T-cell (primary cell): ENCODE measurements around the gene STXBP3. TPM values are rescaled to one million over a fixed set of nuclear protein-coding genes. Genes with fewer than 3 reads are reported as not detected.

ENCODE experiments used
- ATAC-seq, 4 experiments: fragments of 200-7000 bp in 3 of 4; fragments of 150-1000 bp in 1 of 4; cut with Tn5 transposase; replicated peaks in 1 of 4; 1 replicate in 3 of 4; 2 replicates in 1 of 4; pipeline ENCODE4 v1.10.0; 2021; ENCODE audit warnings: moderate library complexity in 3 of 4, mild to moderate bottlenecking in 2 of 4, moderate number of reproducible peaks in 1 of 4
- CTCF ChIA-PET, 2 donors: fragments of 300-600 bp; sonication (Branson Sonifier 250); formaldehyde crosslinking; loops; one replicate each; lab custom pipeline; 2022; ENCODE audit warnings: antibody characterized with exemption in 2 of 2; lab: Charles Lee
- POLR2A ChIA-PET, 2 donors: fragments of 300-600 bp; sonication (Branson Sonifier 250); formaldehyde crosslinking; loops; one replicate each; lab custom pipeline; 2022; ENCODE audit warnings: antibody characterized with exemption in 2 of 2; lab: Charles Lee
- DNase-seq, 35 experiments: peaks; one replicate each; pipeline versions ENCODE4 v3.0.0 to v3.0.0-alpha.2; 2013 to 2023
- H3K27ac ChIP-seq: one replicate; pipeline ENCODE4 v1.5.1; 2013; ENCODE audit warnings: low read length
- H3K27me3 ChIP-seq, 2 experiments: replicated peaks in 1 of 2; 1 replicate in 1 of 2; 2 replicates in 1 of 2; pipeline versions ENCODE4 v1.6.1 to v1.7.0; 2013; ENCODE audit warnings: low read length in 1 of 2, mixed read lengths in 1 of 2; ENCODE audit not compliant: control insufficient read depth in 2 of 2, insufficient read depth in 2 of 2; ENCODE audit errors: extremely low read depth in 1 of 2
- H3K36me3 ChIP-seq, 2 donors: 1 replicate in 1 of 2; 2 replicates in 1 of 2; pipeline versions ENCODE4 v1.6.1 to v1.7.0; 2013; ENCODE audit warnings: low read length in 1 of 2; ENCODE audit not compliant: control insufficient read depth in 2 of 2, insufficient read depth in 1 of 2; ENCODE audit errors: extremely low read depth in 1 of 2
- H3K4me1 ChIP-seq, 2 experiments: 1 replicate in 1 of 2; 2 replicates in 1 of 2; pipeline versions ENCODE4 v1.6.1 to v1.7.0; 2013; ENCODE audit warnings: low read length in 2 of 2, mixed read lengths in 1 of 2; ENCODE audit not compliant: insufficient read depth in 2 of 2, control insufficient read depth in 1 of 2; ENCODE audit errors: extremely low read depth in 1 of 2
- H3K4me3 ChIP-seq, 2 donors: 1 replicate in 1 of 2; 2 replicates in 1 of 2; pipeline versions ENCODE4 v1.5.1 to v1.7.0; 2013; ENCODE audit warnings: mild to moderate bottlenecking in 2 of 2, low read length in 1 of 2, moderate library complexity in 1 of 2; ENCODE audit not compliant: control insufficient read depth in 1 of 2; ENCODE audit errors: extremely low read depth in 1 of 2
- H3K9me3 ChIP-seq: 2 replicates; pipeline ENCODE4 v1.7.0; 2013
- H3K27ac Mint-ChIP-seq, 2 donors: one replicate each; pipeline ENCODE4 v1.8.0; 2020 to 2021; ENCODE audit warnings: mild to moderate bottlenecking in 2 of 2, mixed read lengths in 2 of 2
- H3K27me3 Mint-ChIP-seq, 2 donors: one replicate each; pipeline ENCODE4 v1.8.0; 2021 to 2022; ENCODE audit warnings: mixed read lengths in 2 of 2
- H3K36me3 Mint-ChIP-seq: one replicate; pipeline ENCODE4 v1.8.0; 2021; ENCODE audit warnings: mixed read lengths
- H3K4me1 Mint-ChIP-seq, 3 donors: one replicate each; pipeline ENCODE4 v1.8.0; 2020 to 2022; ENCODE audit warnings: mixed read lengths in 3 of 3, mild to moderate bottlenecking in 1 of 3
- H3K4me3 Mint-ChIP-seq, 3 donors: one replicate each; pipeline ENCODE4 v1.8.0; 2020 to 2022; ENCODE audit warnings: mild to moderate bottlenecking in 3 of 3, mixed read lengths in 3 of 3, moderate library complexity in 3 of 3
- H3K9me3 Mint-ChIP-seq, 3 donors: one replicate each; pipeline ENCODE4 v1.8.0; 2020 to 2022; ENCODE audit warnings: mixed read lengths in 3 of 3
- WGBS: methylation state at CpG from one replicate; pipeline ENCODE4 v1.1.5; 2013; ENCODE audit warnings: missing lambda C conversion rate; ENCODE audit not compliant: insufficient coverage; 5-methylcytosine and 5-hydroxymethylcytosine counted together
- total RNA-seq, 35 experiments: library from RNA in 6 of 35; stranded (reverse) in 6 of 35; fragments of 120-200 nt in 1 of 35; gene quantifications; one replicate each; pipeline versions ENCODE4 v1.2.1 to v1.2.4 and lab custom pipeline; 2013 to 2026

The STXBP3 gene
- total RNA-seq, 5 donors from 2014 or later (not counting 1 experiment from before 2014, with no cell fraction given), result 52.8 to 66.2 (median 59.9) TPM

- no peak overlapping the region for H3K27ac ChIP-seq
- Mint-ChIP-seq H3K27me3 (peaks cover 3 to 11% of the 10 kb centered on the region in 2 donors), H3K36me3 (no peaks in the 10 kb centered on the region), H3K27ac (no peak overlapping the region), H3K9me3 (no peaks in the 10 kb centered on the region), H3K4me3 (no peak overlapping the region), H3K4me1 (no peaks in the 10 kb centered on the region)
- H3K9me3 ChIP-seq, result no peaks in the 10 kb centered on the region
- no peaks in the 10 kb centered on the region for H3K4me1 ChIP-seq
- WGBS, result no CpG with 5 or more reads among the region's 2 CpGs
- CTCF ChIA-PET, result no interaction called here
- POLR2A ChIA-PET, result no interaction called here
- no peaks in the 10 kb centered on the region for H3K27me3 ChIP-seq
- ATAC-seq (no peak), DNase-seq (no peak)
- no peak overlapping the region for H3K4me3 ChIP-seq
- H3K36me3 ChIP-seq, result no peaks in the 10 kb centered on the region
These were observed 29.8 kb upstream of the STXBP3 start for GRCh38 chr1:108716437-108717230.

GRCh38 chr1:108717774-108718316 is 28.6 kb upstream of the STXBP3 start:
- no peak for DNase-seq
- Mint-ChIP-seq H3K9me3 (no peaks in the 10 kb centered on the region), H3K36me3 (no peaks in the 10 kb centered on the region), H3K27ac (no peak overlapping the region), H3K4me1 (no peaks in the 10 kb centered on the region), H3K4me3 (no peak overlapping the region), H3K27me3 (peaks cover 3 to 9% of the 10 kb centered on the region in 2 donors)
- no peak for ATAC-seq
- ChIA-PET POLR2A (interaction anchor here in 1 of 2 donors (1.0 kb wide), 1 partner anchor 13 kb away, joined by 3 read pairs; no protein-coding TSS in a partner anchor), CTCF (no interaction called here)
- Histone ChIP-seq H3K27ac (no peak overlapping the region), H3K27me3 (no peaks in the 10 kb centered on the region), H3K9me3 (no peaks in the 10 kb centered on the region), H3K4me3 (no peak overlapping the region), H3K4me1 (no peaks in the 10 kb centered on the region), H3K36me3 (no peaks in the 10 kb centered on the region)
- WGBS, result 89% methylated on average over 9 of the region's 9 CpGs

GRCh38 chr1:108718927-108719655 is 27.4 kb upstream of the STXBP3 start:
- ChIA-PET POLR2A (interaction anchor here in 1 of 2 donors (0.5 kb wide), 1 partner anchor 115 kb away, joined by 4 read pairs; no protein-coding TSS in a partner anchor), CTCF (no interaction called here)
- no peak overlapping the region for H3K27ac Mint-ChIP-seq

GRCh38 chr1:108719656-108720435 is 26.6 kb upstream of the STXBP3 start:
- no peaks in the 10 kb centered on the region for H3K9me3 Mint-ChIP-seq
- no peaks in the 10 kb centered on the region for H3K36me3 ChIP-seq
- no peaks in the 10 kb centered on the region for H3K4me1 Mint-ChIP-seq
- WGBS, result 90% methylated on average over 4 of the region's 8 CpGs
- no peak overlapping the region for H3K4me3 Mint-ChIP-seq
- H3K27ac ChIP-seq, result no peak overlapping the region
- ChIA-PET POLR2A (no interaction called here), CTCF (no interaction called here)
- peaks cover 3 to 5% of the 10 kb centered on the region in 2 donors for H3K27me3 Mint-ChIP-seq
- DNase-seq, result no peak
- H3K4me1 ChIP-seq, result no peaks in the 10 kb centered on the region
- no peak overlapping the region for H3K4me3 ChIP-seq
- no peaks in the 10 kb centered on the region for H3K36me3 Mint-ChIP-seq
- no peaks in the 10 kb centered on the region for H3K9me3 ChIP-seq
- no peak overlapping the region for H3K27ac Mint-ChIP-seq
- no peak for ATAC-seq
- H3K27me3 ChIP-seq, result no peaks in the 10 kb centered on the region

More at GRCh38 chr1:108718927-108719655, 27.4 kb upstream of the STXBP3 start:
- Histone ChIP-seq H3K27me3 (no peaks in the 10 kb centered on the region), H3K36me3 (no peaks in the 10 kb centered on the region), H3K4me3 (no peak overlapping the region), H3K9me3 (no peaks in the 10 kb centered on the region), H3K27ac (no peak overlapping the region), H3K4me1 (no peaks in the 10 kb centered on the region)
- H3K4me3 Mint-ChIP-seq, result no peak overlapping the region
- no peaks in the 10 kb centered on the region for H3K4me1 Mint-ChIP-seq
- no peak for ATAC-seq
- no peaks in the 10 kb centered on the region for H3K36me3 Mint-ChIP-seq
- H3K9me3 Mint-ChIP-seq, result no peaks in the 10 kb centered on the region
- no peak for DNase-seq
- H3K27me3 Mint-ChIP-seq, result peaks cover 3 to 5% of the 10 kb centered on the region in 2 donors
- no CpG with 5 or more reads among the region's 6 CpGs for WGBS

- no peak for ATAC-seq
- ChIA-PET CTCF (interaction anchor here in 1 of 2 donors (0.7 kb wide), 1 partner anchor 67 kb away, joined by 3 read pairs; no protein-coding TSS in a partner anchor), POLR2A (no interaction called here)
- Histone ChIP-seq H3K9me3 (no peaks in the 10 kb centered on the region), H3K27me3 (peaks cover 0 to 5% of the 10 kb centered on the region in 2 experiments), H3K27ac (no peak overlapping the region), H3K36me3 (no peaks in the 10 kb centered on the region), H3K4me3 (no peak overlapping the region), H3K4me1 (no peaks in the 10 kb centered on the region)
- DNase-seq, result no peak
- WGBS, result 88% methylated on average over 4 of the region's 6 CpGs
- H3K9me3 Mint-ChIP-seq, result no peaks in the 10 kb centered on the region
- no peak overlapping the region for H3K27ac Mint-ChIP-seq
- H3K27me3 Mint-ChIP-seq, result peaks cover 0 to 3% of the 10 kb centered on the region in 2 donors
- H3K4me1 Mint-ChIP-seq, result no peaks in the 10 kb centered on the region
- no peaks in the 10 kb centered on the region for H3K36me3 Mint-ChIP-seq
- no peak overlapping the region for H3K4me3 Mint-ChIP-seq
These were observed 24.2 kb upstream of the STXBP3 start for GRCh38 chr1:108722292-108722691.

GRCh38 chr1:108725906-108726305 is 20.6 kb upstream of the STXBP3 start:
- DNase-seq (no peak), ATAC-seq (no peak)
- Histone ChIP-seq H3K9me3 (no peaks in the 10 kb centered on the region), H3K4me1 (no peaks in the 10 kb centered on the region), H3K27ac (no peak overlapping the region), H3K4me3 (no peak overlapping the region), H3K36me3 (no peaks in the 10 kb centered on the region), H3K27me3 (peaks cover 4 to 14% of the 10 kb centered on the region in 2 experiments)
- Mint-ChIP-seq H3K4me1 (no peaks in the 10 kb centered on the region), H3K4me3 (no peak overlapping the region), H3K9me3 (no peaks in the 10 kb centered on the region), H3K36me3 (no peaks in the 10 kb centered on the region), H3K27me3 (peaks cover 3 to 7% of the 10 kb centered on the region in 2 donors), H3K27ac (no peak overlapping the region)
- CTCF ChIA-PET, result no interaction called here
- no CpG with 5 or more reads among the region's 1 CpG for WGBS
- POLR2A ChIA-PET, result no interaction called here
